ENCODE results near the gene ACE.

Gene ACE

GRCh38 chr17:63538693-63539595 lies 62.1 kb downstream of the ACE start:
- no peak for DNase-seq

DNA sequence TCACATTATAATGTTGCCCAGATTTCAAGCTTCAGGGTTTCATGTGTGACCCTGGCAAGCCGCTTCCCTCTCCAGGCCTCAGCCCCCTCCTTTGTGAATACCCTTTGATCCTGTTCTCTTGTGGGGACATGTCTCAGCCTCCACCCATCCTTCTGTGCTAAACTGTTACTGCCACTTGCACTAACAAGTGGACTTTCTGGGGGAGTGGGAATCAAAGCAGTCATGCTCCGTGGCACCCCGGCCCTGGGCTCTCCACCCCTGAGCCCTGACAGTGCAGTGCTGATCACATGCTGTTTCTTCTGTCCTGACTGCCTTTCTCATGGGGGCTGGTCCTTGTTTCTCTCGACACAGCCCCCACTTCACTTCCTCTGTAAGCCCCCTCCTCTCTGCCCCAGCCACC lies 63.7 kb downstream of the ACE start:
- no peak for DNase-seq

DNA sequence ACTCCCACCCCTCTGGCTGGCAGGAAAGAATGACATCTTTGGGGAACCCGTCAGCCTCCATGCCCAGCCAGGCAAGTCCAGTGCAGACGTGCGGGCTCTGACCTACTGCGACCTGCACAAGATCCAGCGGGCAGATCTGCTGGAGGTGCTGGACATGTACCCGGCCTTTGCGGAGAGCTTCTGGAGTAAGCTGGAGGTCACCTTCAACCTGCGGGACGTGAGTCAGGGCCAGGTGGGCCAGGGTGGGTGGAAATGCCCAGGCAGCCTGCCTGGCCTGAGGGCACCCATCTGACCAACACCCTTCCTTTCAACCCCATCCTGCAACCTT lies 65.3 kb downstream of the ACE start:
- DNase-seq: no peak

DNA sequence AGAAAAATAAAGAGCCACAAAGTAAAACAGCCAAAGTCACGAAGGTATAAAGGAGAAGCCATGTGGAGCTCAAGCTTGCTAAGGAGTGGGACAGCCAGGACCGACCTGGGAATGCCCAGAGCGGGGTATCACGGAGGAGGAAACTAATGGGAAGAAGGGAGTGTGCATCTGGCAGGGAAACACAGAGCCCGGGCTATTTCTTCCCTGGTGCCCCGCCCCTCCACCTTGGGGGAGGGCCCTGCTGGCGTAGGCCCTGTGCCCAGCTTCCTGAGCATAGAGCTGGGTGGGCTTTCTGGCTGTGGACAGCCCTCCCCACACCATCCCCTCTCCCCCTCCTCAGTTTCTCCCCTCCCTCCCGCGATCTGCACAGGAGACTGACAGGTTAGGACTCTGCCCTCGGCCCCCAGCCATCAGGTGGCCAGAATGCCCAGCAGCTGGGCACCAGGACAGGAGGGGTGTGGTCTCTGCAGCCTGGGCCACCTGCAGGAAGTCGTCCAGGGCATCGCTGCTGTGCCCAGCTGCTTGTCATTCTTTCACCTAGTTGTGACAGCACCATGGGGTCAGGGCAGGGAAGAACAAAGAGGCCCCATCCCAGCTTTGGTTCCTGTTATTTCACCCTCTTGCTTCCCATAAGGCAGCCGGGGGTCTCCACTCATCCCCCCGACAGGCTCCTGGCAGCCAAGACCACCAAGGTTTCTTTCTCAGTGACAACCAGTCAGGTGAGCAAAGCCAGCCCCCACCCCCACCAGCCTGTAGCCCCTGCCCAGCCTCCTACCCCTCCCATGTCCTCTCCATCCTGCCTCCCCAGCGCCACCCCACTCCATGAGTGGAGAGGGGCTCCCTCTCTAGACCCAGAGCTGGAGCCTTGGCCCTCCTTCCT lies 66.3 kb downstream of the ACE start:
- DNase-seq: no peak

- no peak for DNase-seq
These were observed 67.1 kb downstream of the ACE start for GRCh38 chr17:63543822-63544420.

- DNase-seq: no peak
These were observed 67.8 kb downstream of the ACE start for GRCh38 chr17:63544467-63545301.

DNA sequence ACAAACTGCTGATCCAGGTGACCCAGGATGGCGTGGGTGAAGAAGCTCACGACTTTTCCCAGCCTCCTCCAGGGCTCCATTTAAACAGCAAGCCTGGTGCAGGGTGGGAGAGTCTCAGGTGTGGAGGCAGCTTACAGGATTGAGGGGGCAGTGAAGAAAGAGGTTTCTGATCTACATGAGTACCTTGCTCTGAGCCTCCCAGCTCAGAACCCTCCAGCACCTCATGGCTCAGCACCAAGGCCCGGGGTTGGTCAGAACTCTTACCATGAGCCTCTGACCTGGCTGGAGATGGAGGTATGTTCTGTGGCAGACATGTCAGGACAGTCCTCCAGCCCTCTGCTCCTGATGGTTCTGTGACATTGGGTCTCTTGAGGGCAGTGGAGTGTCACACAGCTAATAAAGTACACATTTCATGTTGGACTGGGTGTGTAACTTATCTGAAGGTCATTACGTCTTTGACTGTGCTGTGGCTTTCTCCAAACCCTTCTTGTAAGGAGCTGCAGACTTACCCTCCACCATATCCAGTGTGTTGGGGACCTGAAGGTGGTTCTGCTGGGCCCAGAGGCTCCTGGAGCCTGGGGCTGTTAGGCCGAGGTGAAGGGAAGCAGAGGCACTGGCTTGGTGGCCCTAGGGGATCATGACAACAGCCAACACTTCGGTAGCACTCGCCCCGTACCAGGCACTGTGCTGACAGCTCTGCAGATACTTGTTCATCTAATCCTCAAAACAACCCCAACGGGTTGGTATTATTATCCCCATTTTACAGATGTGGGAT lies 69.6 kb downstream of the ACE start:
- DNase-seq: no peak

DNA sequence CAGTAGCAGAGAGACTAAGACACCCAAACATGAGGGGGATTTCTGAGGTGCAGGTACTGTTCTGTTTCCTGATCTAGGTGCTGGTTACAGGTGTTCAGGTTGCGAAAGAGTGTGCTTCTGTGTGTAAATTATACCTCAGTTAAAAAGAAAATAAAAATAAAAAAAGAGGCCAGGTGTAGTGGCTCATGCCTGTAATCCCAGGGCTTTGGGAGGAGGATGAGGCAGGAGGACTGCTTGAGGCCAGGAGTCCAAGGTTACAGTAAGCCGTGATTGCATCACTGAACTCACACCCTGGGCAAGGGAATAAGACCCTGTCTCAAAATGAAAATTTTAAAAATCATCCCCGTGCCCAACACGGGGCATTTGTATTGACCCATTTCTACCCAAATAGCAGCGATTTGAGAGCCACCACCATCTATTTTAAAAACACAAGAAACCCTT lies 70.2 kb downstream of the ACE start:
- DNase-seq: no peak
